Ishikawa (cell line): ENCODE data around the gene KCNIP3.

Experiments
- CEBPB ChIP-seq: IDR thresholded peaks from 2 replicates; pipeline ENCODE4 v1.6.1; 2012
- CREB1 ChIP-seq: IDR thresholded peaks from 2 replicates; pipeline ENCODE4 v1.6.1; 2012; ENCODE audit warnings: low read depth
- FOXM1 ChIP-seq: IDR thresholded peaks from 2 replicates; pipeline ENCODE4 v1.6.1; 2012; ENCODE audit warnings: low read depth, borderline replicate concordance
- YY1 ChIP-seq: IDR thresholded peaks from 2 replicates; pipeline ENCODE4 v1.6.1; 2012; ENCODE audit warnings: low read depth
- ZBTB7A ChIP-seq: IDR thresholded peaks from 2 replicates; pipeline ENCODE4 v1.6.1; 2012; ENCODE audit warnings: low read depth
- TF ChIP-seq, protein P1 (sequence below): IDR thresholded peaks from 2 replicates; pipeline ENCODE4 v1.6.1; 2012
- TF ChIP-seq, protein P2 (sequence below): IDR thresholded peaks from 2 replicates; pipeline ENCODE4 v1.6.1; 2012
- TF ChIP-seq, protein P3 (sequence below): IDR thresholded peaks from 2 replicates; pipeline ENCODE4 v1.6.1; 2012; ENCODE audit warnings: low read depth, mild to moderate bottlenecking

DNA sequence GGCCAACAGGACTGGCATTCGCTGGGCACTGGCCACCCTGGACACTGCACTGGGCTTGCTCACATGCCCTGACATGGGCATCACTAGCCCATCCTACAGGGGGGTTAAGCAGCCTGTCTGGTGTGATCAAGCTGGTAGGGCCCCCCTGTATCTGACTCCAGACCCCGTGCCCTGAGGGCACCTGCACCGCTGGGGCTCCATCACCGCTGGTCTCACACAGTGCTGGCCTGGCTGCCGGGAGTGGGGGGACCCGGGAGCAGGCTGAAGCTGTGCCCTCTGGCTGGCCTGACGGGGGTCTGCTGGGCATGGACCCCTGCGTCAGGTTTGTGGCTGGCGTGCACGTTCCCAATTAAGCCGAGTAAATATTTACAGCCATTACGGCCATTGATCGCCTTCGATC, 32.3 kb downstream of the KCNIP3 start:
- TF ChIP-seq FOXM1 (no peak), CREB1 (no peak), YY1 (no peak), ZBTB7A (no peak), CEBPB (no peak)
- TF ChIP-seq, protein P1, sequence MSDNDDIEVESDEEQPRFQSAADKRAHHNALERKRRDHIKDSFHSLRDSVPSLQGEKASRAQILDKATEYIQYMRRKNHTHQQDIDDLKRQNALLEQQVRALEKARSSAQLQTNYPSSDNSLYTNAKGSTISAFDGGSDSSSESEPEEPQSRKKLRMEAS = no peak
- TF ChIP-seq, protein P2, sequence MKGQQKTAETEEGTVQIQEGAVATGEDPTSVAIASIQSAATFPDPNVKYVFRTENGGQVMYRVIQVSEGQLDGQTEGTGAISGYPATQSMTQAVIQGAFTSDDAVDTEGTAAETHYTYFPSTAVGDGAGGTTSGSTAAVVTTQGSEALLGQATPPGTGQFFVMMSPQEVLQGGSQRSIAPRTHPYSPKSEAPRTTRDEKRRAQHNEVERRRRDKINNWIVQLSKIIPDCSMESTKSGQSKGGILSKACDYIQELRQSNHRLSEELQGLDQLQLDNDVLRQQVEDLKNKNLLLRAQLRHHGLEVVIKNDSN = no peak
- TF ChIP-seq, protein P3, sequence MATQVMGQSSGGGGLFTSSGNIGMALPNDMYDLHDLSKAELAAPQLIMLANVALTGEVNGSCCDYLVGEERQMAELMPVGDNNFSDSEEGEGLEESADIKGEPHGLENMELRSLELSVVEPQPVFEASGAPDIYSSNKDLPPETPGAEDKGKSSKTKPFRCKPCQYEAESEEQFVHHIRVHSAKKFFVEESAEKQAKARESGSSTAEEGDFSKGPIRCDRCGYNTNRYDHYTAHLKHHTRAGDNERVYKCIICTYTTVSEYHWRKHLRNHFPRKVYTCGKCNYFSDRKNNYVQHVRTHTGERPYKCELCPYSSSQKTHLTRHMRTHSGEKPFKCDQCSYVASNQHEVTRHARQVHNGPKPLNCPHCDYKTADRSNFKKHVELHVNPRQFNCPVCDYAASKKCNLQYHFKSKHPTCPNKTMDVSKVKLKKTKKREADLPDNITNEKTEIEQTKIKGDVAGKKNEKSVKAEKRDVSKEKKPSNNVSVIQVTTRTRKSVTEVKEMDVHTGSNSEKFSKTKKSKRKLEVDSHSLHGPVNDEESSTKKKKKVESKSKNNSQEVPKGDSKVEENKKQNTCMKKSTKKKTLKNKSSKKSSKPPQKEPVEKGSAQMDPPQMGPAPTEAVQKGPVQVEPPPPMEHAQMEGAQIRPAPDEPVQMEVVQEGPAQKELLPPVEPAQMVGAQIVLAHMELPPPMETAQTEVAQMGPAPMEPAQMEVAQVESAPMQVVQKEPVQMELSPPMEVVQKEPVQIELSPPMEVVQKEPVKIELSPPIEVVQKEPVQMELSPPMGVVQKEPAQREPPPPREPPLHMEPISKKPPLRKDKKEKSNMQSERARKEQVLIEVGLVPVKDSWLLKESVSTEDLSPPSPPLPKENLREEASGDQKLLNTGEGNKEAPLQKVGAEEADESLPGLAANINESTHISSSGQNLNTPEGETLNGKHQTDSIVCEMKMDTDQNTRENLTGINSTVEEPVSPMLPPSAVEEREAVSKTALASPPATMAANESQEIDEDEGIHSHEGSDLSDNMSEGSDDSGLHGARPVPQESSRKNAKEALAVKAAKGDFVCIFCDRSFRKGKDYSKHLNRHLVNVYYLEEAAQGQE = no peak
